SH-SY5Y (cell line): ENCODE data around the gene CIITA.

Experiments used
- GATA2 ChIP-seq: IDR thresholded peaks from 2 replicates; pipeline ENCODE4 v1.6.1; 2011; ENCODE audit warnings: mild to moderate bottlenecking, low read depth, low read length
- GATA3 ChIP-seq: IDR thresholded peaks from 2 replicates; pipeline ENCODE4 v1.6.1; 2011; ENCODE audit warnings: low read depth, mild to moderate bottlenecking, low read length, moderate library complexity

The CIITA gene, protein sequence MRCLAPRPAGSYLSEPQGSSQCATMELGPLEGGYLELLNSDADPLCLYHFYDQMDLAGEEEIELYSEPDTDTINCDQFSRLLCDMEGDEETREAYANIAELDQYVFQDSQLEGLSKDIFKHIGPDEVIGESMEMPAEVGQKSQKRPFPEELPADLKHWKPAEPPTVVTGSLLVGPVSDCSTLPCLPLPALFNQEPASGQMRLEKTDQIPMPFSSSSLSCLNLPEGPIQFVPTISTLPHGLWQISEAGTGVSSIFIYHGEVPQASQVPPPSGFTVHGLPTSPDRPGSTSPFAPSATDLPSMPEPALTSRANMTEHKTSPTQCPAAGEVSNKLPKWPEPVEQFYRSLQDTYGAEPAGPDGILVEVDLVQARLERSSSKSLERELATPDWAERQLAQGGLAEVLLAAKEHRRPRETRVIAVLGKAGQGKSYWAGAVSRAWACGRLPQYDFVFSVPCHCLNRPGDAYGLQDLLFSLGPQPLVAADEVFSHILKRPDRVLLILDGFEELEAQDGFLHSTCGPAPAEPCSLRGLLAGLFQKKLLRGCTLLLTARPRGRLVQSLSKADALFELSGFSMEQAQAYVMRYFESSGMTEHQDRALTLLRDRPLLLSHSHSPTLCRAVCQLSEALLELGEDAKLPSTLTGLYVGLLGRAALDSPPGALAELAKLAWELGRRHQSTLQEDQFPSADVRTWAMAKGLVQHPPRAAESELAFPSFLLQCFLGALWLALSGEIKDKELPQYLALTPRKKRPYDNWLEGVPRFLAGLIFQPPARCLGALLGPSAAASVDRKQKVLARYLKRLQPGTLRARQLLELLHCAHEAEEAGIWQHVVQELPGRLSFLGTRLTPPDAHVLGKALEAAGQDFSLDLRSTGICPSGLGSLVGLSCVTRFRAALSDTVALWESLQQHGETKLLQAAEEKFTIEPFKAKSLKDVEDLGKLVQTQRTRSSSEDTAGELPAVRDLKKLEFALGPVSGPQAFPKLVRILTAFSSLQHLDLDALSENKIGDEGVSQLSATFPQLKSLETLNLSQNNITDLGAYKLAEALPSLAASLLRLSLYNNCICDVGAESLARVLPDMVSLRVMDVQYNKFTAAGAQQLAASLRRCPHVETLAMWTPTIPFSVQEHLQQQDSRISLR

DNA sequence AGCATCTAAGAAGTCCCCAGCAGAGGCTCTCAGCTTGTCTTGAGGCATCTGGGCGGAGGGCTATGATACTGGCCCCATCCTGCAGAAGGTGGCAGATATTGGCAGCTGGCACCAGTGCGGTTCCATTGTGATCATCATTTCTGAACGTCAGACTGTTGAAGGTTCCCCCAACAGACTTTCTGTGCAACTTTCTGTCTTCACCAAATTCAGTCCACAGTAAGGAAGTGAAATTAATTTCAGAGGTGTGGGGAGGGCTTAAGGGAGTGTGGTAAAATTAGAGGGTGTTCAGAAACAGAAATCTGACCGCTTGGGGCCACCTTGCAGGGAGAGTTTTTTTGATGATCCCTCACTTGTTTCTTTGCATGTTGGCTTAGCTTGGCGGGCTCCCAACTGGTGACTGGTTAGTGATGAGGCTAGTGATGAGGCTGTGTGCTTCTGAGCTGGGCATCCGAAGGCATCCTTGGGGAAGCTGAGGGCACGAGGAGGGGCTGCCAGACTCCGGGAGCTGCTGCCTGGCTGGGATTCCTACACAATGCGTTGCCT is at the start of gene CIITA:
CIITA (plus strand) TSS at position 404 of the 543 bp plus-strand sequence; CDS start at position 533, 129 bp downstream.
- TF ChIP-seq GATA3 (no peak), GATA2 (no peak)

DNA sequence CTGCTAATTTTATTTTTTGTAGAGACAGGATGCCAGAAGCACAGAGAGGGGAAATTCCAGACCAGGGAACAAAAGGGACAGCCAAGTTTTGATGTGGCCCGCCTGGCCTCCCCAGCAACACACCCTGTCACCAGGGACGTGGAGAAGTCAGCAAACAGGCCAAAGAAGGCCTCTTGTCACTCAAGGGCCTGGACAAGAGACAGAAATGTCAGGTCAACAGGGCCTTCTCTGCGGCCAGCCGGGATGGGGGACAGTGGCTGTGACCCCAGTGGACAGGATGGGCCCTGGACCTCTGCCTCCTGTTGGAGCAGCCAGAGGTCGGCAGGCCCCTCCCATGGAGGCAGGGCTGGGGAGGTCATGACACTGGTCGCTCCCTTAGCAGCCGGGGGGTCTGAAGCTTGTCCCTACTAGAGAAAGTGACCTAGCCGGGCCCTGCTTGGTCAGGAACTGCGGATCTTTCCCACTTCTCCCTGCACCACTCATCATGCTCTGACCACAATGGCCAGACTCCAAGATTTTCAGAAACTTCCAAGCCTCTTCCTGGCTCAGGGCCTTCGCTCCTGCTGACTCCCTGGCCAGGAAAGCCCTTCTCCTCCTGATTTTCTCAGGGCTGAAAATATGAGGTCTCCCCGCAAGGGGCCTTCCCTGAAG is 49.2 kb upstream of the CIITA start:
- TF ChIP-seq GATA3 (no peak), GATA2 (no peak)

DNA sequence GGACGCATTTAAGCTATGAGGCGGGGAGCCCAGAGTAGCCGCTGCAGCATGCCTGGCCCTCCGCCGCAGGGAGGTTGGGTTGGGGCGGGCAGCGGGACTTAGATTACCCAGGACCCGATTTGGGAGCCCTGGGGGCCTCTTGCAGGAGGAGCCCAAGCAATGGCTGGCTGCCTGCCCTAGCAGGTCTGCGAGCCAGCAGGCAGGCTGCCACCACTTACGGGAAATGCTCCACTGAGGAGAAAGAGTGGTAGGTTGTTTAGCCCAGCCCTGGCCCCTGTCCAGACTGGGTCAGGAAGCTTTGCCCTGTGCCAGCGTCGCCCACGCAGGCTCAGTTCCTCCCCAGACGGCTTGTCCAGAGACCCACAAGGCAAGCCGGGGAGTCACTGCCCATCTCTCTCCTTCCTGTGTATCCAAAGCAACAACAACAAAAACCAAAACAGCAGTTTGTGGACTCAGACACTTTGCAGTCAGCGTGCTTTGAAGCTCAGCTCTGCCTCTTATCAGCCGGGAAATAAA is 48.1 kb upstream of the CIITA start:
- TF ChIP-seq GATA2 (no peak), GATA3 (no peak)

DNA sequence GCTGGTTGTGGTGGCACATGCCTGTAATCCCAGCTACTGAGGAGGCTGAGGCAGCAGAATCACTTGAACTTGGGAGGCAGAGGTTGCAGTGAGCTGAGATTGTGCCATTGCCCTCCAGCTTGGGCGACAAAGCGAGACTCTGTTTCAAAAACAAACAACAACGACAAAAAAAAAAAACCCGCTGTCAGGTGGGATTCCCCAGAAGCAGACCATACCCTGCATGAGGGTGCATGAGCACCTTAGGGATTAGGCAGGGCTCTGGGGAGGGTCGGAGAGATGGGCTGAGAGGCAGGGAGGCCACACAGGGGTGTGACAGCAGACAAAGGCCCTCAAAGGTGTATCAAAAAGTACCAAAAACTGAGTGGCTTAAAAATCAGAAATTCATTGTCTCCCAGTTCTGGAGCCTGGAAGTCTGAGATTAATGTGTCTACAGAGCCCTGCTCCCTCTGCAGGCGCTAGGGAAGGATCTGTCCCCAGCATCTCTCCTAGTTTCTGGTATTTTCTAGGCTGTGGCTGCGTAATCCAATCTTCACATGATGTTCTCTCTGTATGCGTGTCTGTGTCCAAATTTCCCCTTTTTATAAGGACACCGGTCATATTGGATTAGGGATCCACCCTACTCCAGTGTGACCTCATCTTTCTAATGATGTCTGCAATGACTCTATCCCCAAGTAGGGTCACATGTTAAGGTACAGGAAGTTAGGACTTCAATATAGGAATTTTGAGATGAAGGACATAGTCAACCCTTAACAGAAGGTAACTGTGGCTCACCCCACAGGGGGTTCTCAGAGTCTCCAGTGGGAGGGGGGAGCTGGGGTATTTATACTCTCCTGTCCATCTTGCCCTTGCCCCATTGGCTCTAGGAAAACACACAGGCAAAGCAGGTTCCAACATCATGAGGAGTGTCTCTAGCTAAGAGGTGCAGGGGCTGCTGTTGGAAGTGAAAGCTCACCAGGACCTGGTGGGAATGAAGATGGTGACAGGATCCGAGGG is 44.8 kb upstream of the CIITA start:
- TF ChIP-seq GATA3: no peak
- no peak for TF ChIP-seq GATA2

DNA sequence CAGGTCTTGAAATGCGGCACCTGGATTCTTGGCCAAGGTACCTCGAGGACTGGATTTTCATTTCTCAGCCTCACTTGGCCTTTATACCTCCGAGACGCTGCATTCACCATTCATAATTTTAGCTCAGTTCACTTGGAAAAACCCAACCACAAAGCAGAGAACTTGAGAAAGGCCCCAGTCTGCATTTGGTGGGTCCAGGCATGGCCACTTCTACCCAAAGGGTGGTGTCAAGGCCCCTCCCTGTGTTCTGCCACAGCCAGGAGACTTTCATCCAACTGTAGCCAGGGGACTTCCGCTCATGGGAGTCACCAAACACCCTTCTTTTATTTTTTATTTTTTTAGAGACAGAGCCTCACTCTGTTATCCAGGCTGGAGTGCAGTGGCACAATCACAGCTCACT is 43.7 kb upstream of the CIITA start:
- TF ChIP-seq GATA3 (no peak), GATA2 (no peak)

DNA sequence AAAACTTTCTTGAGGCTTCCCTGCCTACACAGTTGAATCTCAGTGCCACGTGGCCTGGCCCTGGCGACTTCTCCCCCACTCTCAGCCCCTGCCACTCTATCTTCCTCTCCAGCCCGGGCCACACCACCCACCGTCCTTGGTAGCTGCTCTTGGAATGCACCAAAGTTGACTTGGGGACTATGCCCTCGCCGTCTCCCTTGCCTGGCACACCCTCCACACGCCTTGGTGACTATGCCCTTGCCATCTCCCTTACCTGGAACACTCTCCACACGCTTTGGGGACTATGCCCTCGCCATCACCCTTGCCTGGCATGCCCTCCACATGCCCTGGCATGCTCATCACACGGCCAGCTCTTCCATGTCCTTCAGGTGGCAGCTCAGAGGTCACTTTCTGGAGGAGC is 42.9 kb upstream of the CIITA start:
- no peak for TF ChIP-seq GATA2
- TF ChIP-seq GATA3: no peak

DNA sequence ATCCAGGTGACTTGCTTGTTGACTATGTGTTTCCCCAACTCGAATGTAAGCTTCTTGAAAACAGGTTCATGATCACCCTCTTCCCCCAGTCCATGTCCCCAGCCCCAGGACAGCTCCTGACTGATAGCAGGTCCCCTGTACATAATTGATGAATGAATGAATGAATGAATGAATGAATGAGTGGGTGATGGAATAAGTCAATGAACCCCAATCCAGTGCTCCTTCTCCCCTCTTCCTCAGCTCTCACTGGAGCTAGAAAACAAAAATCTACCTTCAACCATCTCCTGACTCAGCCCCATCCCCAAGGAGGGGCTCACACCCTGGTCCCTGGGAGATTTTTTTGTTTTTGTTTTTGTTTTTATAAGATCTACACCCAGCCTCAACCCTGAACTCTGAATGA is 42.2 kb upstream of the CIITA start:
- TF ChIP-seq GATA3: no peak
- TF ChIP-seq GATA2: no peak

DNA sequence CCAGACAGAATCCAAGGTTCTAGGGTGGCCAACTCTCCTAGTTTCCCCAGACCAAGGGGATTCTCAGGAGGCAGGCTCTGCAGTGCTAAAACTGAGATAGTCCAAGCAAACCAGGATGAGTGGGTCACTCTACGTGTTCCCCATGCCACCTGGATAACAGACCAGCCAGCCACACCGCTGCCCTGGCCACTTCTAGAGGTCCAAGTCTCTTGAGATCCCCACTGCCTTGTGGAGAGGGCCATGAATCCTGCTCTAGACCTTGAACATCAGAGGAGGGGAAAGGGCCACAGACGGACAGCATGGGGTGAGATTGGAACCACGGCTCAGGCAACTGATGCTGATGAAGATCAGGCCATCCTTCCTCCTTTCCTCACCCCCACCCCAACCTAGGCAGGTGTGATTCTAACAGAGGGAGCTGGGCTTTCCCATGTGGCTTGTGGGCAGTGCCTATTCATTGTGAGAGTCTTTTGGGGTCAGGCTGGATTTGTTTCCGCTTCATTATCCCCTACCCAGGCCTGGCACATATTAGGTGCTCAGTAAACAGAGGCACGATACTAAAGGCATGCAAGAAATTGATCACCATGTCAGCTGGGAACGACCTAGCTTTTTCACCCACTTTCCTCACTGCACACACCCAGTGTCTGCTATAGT is 41.6 kb upstream of the CIITA start:
- TF ChIP-seq GATA2: no peak
- TF ChIP-seq GATA3: no peak

DNA sequence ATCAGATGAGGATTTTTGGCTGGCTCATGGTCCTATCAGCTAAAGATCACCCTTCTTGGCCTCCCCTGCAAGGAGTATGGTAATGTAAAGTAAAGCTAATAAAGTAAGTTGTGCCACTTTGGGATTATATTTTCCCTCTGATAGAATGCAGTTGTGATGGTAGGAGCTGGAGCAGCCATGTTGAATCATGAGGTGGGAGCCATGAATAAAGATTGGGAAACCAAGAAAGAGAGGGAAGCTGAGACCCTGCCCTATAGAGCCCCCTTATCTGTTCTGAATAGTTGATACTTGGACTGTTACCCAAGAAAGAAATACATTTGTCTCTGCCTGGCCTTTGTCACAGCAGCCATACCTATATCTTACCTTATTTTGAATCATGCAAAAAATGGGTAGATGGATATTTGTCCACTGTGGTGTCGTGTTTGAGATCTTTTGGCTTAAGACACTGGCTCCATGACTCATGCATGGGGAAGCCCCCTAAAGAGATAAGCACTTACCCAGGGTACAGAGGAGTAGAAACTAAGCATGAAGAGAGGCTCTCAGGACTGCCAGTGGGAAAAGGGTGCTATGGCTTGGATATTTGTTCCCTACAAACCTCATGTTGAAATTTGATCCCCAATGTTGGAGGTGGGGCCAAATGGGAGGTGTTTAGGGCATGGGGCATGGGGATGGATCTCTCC is 40.7 kb upstream of the CIITA start:
- TF ChIP-seq GATA2 (no peak), GATA3 (no peak)

DNA sequence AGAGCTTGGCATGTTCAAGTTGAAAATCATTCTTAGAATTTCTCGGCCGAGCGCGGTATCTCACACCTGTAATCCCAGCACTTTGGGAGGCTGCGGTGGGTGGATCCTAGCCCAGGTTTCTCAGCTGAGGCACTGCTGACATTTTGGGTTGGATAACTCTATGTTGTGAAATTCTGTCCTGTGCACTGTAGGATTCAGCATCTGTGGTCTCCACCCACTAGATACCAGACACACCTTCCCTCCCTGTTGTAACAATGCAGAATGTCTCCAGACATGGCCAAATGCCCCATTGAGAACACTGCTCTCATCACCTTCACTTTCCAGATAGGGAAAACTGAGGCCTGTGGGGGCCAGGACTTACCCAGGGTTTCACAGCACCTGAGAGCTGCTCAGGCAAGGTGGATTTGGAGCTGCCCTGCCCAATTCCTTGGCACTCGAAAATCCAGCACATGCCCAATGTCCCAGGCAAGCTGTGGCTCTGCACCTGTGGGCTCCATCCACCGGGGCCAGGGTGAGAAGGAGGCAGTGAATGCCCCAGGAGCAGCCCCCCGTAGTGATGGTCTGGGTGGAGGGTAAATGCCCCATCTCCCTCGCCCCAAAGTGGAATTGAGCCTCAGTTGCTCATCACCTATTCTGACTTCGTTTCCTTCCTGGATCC is 38.3 kb upstream of the CIITA start:
- TF ChIP-seq GATA2: no peak
- no peak for TF ChIP-seq GATA3

DNA sequence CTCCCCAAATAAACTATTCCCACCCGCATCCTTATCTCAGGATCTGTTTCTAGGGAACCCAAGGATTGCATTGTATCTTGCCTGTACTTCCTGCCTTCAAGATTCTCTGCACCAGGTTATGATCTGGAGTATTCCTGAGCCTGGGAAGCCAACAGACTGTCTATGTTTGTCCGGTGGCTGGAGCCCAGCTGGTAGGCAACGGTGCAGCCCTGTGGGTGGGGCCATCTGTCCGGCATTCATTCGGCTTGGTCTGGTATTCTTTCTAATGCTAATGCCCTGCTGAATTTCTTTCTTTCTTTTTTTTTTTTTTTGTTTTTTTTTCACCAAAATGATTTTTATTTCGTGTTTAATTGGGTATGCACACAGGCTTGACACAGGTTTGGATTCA is 37.7 kb upstream of the CIITA start:
- TF ChIP-seq GATA3 (no peak), GATA2 (no peak)

DNA sequence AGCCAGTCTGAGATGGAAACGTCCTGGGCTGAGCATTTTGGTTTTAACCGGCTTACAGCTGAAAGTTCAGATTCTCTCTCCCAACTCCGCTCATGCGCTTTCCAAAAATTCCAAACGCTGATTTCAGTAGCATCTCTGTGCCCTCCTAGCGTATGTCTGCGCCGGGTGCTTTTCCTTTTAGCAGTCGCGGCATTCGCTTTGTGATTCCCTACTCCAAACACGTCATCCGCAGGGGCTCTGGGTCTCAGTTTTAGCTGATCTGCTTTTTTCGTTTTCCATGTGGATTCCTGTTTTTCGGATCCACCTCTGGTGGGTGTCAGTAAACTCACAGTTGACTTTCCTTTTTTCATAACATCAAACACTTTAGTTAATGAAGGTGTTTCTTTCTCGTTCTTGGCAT is 36.3 kb upstream of the CIITA start:
- TF ChIP-seq GATA3 (no peak), GATA2 (no peak)
